GM19397 (cell line): ENCODE results near the gene ACO1.

Experiments used
- ATAC-seq: cut with Tn5 transposase; IDR thresholded peaks from one replicate; pipeline ENCODE4 v1.9.1; 2021; ENCODE audit warnings: mild to moderate bottlenecking, moderate library complexity; ENCODE audit not compliant: unreplicated experiment

ACO1 gene

DNA sequence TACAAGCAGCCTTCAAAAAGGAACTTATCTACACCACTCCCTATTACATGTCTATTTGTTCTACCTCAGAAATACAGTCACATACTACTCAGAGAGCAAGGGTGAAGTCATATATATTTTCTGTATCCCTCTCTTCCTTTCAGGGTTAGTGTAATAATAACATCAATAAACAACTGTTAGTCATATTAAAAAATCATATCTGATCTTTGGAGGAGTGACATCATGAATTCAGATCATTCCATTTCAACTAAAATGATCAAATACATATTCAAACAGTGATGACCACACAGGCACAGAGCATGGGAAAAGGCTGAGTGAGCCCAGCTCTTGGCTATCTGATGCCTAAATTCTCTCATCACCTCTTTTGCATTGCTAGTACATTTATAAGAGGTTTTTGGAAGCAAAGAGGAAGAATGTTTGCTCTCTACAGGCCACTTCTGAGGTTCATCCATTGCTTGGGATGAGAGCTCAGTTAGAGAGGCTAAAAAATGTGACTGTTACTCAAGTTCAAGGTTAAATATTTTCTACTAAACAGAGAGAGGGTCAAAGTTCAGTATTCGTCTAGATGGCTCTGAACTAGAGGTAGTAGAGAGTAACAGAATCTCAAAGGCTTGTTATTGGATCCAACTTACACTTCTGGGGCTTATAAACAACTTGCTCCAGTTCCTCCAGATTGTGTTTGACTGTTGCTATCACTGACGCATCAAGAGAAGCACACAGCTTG is 102.6 kb downstream of the ACO1 start:
- ATAC-seq = no peak

DNA sequence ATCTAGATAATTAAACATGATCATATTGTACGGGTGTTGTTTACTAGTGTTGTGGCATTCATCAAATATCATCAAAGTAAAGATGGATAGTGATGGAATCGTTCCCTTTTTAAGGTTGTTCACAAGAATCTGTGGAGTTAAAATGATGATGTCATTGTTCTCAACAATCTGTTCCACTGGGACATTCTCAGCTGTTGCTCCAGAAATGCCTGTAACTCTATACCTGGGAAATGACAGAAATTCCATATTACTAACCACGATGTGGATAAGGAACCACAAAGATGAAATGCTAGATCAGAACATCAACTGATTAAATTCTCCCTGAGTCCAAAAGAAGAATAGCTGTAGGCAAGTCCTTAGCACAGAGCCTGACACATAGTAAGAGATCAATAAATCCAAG is 103.5 kb downstream of the ACO1 start:
- ATAC-seq = no peak

DNA sequence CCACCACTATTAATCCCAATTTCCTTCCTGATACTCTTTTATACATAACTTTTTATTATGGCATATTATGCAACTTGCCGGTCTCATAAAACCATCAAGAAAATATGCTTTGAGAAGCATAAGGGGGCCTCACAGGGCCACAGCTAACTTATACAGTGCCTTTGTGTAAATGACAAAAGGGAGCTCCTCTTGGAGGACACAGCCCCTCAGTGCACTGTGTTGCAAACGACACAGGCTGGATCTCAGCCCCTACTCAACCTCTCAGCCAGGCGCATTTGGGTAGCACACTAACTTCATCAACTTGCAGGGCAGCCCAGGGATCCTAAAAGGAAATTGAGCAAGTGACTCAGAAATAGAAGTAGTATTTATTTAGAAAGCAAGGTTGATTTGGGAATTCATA is 106.2 kb downstream of the ACO1 start:
- ATAC-seq = no peak

- ATAC-seq = no peak
Observed at GRCh38 chr9:32497921-32498320, 113.5 kb downstream of the ACO1 start.

- no peak for ATAC-seq
Observed at GRCh38 chr9:32500768-32501167, 116.3 kb downstream of the ACO1 start.

DNA sequence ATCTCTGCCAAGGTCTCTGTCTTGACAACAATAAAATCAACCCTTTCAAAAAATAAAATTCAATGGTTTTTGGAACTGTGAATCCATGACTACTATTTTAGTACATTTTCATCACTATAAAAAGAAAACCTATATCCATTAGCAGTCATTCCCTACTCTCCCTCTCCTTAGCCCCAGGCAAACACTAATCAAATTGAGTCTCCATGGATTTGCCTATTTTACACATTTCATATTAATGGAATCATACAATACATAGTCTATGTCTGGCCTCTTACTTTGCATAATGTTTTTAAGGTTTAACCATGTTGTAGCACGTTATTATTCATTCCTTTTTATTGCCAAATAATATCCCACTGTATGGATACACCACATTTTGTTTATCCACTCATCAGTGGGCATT is 117.4 kb downstream of the ACO1 start:
- no peak for ATAC-seq

DNA sequence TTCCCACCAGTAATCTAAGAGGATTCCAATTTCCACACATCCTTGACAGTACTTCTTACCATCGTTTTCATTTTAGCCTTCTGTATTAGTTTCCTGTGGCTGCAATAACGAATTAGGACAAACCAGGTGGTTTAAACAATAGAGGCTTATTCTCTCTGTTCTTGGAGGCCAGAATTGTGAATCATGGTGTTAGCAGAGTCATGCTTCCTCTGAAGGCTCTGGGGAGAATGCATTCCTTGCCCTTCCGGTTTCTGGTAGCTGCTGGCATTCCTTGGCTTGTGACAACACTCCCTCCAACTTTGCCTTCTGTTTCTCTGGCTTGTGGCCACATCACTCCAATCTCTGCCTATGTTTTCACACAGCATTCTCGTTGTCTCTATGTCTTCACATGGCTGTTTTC is 118.0 kb downstream of the ACO1 start:
- no peak for ATAC-seq

DNA sequence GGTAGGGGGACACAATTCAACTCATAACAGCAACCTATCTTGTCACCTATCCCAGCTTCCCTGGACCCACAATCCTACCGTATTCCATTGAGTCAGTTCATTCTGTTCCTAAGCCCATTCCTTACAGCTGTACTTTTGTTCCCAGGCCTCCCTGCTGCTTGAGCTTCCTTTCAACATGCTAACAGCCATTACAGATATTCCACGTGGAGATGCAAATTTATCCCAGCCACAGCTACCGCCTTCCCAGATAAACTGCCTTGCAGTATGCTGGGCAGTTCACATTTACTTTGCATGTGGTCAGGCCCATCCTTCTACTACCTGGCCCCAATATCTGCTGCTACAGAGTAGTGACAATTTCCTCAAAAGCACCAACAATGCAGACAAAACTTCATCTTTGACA is 118.6 kb downstream of the ACO1 start:
- ATAC-seq = no peak
